ENCODE results near the gene MAST4. TPM values are rescaled to one million over a fixed set of nuclear protein-coding genes. Genes with fewer than 3 reads are reported as not detected.

Gene MAST4
- total RNA-seq, 1 donor from 2014 or later, result 56.9 TPM

GRCh38 chr5:66737096-66737495 lies 140.9 kb downstream of the MAST4 start:
- no peak overlapping the region for H3K4me3 ChIP-seq
- ATAC-seq (no peak), DNase-seq (no peak)
- TF ChIP-seq CTCF (IDR thresholded peaks at IDR 0.05), result no peak
- peaks cover 13% of the 10 kb centered on the region for H3K4me1 ChIP-seq
- intact Hi-C loops (cut with DNase I), result no loop called here
- H3K27ac ChIP-seq, result no peak overlapping the region
- no peaks in the 10 kb centered on the region for H3K27me3 ChIP-seq (ENCODE audit: low read depth)
- no peaks in the 10 kb centered on the region for H3K9me3 ChIP-seq
- no peaks in the 10 kb centered on the region for H3K36me3 ChIP-seq

GRCh38 chr5:66738136-66738535 lies 141.9 kb downstream of the MAST4 start:
- intact Hi-C loops (cut with DNase I), result no loop called here
- Histone ChIP-seq H3K4me1 (peaks cover 22% of the 10 kb centered on the region), H3K36me3 (no peaks in the 10 kb centered on the region), H3K4me3 (no peak overlapping the region), H3K27ac (no peak overlapping the region), H3K27me3 (ENCODE audit: low read depth) (no peaks in the 10 kb centered on the region), H3K9me3 (no peaks in the 10 kb centered on the region)
- TF ChIP-seq CTCF (IDR thresholded peaks at IDR 0.05), result no peak
- DNase-seq, result no peak
- ATAC-seq, result no peak

- DNase-seq, result no peak
- no peak overlapping the region for H3K4me3 ChIP-seq
- ATAC-seq, result no peak
- H3K36me3 ChIP-seq, result no peaks in the 10 kb centered on the region
- peaks cover 31% of the 10 kb centered on the region for H3K4me1 ChIP-seq
- no peak overlapping the region for H3K27ac ChIP-seq
- intact Hi-C loops (cut with DNase I), result no loop called here
- no peaks in the 10 kb centered on the region for H3K9me3 ChIP-seq
- no peaks in the 10 kb centered on the region for H3K27me3 ChIP-seq (ENCODE audit: low read depth)
- TF ChIP-seq CTCF (IDR thresholded peaks at IDR 0.05), result no peak
Observed at GRCh38 chr5:66739021-66739420, 142.8 kb downstream of the MAST4 start.

GRCh38 chr5:66739951-66740350 lies 143.8 kb downstream of the MAST4 start:
- Histone ChIP-seq H3K36me3 (no peaks in the 10 kb centered on the region), H3K9me3 (no peaks in the 10 kb centered on the region), H3K27ac (no peak overlapping the region), H3K4me3 (no peak overlapping the region), H3K27me3 (ENCODE audit: low read depth) (no peaks in the 10 kb centered on the region), H3K4me1 (peaks cover 39% of the 10 kb centered on the region)
- ATAC-seq (no peak), DNase-seq (no peak)
- TF ChIP-seq CTCF (IDR thresholded peaks at IDR 0.05), result no peak
- intact Hi-C loops (cut with DNase I), result no loop called here

- peak overlapping the region; percentile 48 for H3K27ac ChIP-seq
- no peaks in the 10 kb centered on the region for H3K36me3 ChIP-seq
- H3K9me3 ChIP-seq, result no peaks in the 10 kb centered on the region
- no peak for TF ChIP-seq CTCF (IDR thresholded peaks at IDR 0.05)
- peaks cover 40% of the 10 kb centered on the region for H3K4me1 ChIP-seq
- intact Hi-C loops (cut with DNase I), result no loop called here
- ATAC-seq (peak; percentile 67 to 79), DNase-seq (no peak)
- no peak overlapping the region for H3K4me3 ChIP-seq
- H3K27me3 ChIP-seq (ENCODE audit: low read depth), result no peaks in the 10 kb centered on the region
Observed at GRCh38 chr5:66741394-66741793, 145.2 kb downstream of the MAST4 start.
